ENCODE measurements around the gene GRIN3B.

Gene GRIN3B

DNA sequence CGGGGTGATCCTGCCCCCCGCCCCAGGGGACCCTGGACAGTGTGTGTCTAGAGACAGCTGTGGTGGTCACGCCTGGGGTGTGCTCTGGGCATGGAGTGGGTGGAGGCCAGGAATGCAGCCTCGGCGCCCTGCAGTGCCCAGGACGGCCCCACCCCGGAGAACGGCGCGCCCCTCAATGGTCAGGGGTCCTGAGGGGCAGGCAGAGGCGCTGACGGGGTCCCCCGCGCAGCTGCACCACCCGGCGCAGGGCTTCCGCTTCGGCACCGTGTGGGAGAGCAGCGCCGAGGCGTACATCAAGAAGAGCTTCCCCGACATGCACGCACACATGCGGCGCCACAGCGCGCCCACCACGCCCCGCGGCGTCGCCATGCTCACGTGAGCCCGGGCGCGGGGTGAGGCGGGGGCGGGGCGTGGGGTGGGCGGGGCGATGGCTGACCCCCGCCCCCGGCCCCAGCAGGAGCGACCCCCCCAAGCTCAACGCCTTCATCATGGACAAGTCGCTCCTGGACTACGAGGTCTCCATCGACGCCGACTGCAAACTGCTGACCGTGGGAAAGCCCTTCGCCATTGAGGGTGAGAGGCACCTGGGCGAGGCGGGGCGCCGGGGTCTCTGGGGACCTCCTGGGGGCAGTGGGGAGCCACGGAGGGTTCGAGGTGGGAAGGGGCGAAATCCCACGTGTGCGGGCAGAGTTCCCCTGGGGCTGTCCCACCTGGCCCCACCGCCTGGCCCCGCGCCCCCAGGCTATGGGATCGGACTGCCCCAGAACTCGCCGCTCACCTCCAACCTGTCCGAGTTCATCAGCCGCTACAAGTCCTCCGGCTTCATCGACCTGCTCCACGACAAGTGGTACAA is 7.4 kb downstream of the GRIN3B start:
- DNase-seq (ENCODE audit: low read depth in 2 of 2) = no peak

DNA sequence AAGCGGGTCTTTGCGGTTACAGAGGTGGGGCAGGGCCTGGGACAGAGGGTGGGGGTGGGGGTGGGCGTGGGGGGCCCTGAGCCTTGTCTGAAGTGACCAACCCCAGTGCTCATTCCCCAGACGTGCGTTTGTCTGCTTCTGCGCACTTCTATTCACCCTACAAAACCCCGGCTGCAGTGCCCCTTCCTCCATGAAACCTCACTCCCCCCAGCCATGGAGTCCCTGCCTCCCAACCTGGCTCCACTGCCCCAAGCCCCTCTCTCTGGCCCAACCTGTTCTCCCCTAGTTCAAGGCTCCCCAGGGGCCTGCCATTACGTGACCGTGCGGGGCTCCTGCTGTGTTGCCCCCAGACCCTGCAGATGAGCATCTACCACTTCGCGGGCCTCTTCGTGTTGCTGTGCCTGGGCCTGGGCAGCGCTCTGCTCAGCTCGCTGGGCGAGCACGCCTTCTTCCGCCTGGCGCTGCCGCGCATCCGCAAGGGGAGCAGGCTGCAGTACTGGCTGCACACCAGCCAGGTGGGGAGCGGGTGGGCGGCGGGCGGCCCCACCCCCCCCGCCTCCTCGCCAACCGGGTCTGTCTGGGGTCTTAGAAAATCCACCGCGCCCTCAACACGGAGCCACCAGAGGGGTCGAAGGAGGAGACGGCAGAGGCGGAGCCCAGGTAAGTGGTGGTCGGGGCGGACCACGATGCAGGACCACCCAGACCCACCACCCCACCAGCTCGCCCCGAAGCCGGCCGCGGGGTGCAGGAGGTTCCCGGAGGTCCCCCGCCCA is 8.2 kb downstream of the GRIN3B start:
- DNase-seq (ENCODE audit: low read depth in 2 of 2) = no peak

DNA sequence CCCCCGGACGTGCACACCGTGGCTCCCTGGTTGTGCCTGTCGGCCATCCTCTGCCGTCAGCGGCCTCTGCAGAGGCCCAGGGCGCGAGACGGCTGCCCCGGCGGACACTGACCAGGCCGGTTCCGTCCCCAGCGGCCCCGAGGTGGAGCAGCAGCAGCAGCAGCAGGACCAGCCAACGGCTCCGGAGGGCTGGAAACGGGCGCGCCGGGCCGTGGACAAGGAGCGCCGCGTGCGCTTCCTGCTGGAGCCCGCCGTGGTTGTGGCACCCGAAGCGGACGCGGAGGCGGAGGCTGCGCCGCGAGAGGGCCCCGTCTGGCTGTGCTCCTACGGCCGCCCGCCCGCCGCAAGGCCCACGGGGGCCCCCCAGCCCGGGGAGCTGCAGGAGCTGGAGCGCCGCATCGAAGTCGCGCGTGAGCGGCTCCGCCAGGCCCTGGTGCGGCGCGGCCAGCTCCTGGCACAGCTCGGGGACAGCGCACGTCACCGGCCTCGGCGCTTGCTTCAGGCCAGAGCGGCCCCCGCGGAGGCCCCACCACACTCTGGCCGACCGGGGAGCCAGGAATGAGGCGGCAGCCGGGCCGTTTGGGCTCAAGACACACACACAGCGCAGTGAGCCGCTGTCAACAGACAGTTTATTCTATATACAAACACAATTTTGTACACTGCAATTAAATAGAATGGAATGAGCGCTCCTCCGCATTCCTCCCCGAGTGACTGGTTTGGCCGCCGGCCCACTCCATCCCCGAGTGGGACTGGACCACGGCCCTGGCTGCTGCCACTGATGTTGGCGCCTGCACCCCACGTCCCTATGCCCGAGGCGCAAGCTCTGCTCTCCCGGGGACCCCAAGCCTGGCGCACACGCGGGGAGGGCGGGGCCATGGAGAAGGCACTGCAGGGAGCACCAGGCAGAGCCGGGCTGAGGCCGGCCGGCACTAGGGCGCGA is 9.1 kb downstream of the GRIN3B start:
- DNase-seq (ENCODE audit: low read depth in 2 of 2) = no peak

DNA sequence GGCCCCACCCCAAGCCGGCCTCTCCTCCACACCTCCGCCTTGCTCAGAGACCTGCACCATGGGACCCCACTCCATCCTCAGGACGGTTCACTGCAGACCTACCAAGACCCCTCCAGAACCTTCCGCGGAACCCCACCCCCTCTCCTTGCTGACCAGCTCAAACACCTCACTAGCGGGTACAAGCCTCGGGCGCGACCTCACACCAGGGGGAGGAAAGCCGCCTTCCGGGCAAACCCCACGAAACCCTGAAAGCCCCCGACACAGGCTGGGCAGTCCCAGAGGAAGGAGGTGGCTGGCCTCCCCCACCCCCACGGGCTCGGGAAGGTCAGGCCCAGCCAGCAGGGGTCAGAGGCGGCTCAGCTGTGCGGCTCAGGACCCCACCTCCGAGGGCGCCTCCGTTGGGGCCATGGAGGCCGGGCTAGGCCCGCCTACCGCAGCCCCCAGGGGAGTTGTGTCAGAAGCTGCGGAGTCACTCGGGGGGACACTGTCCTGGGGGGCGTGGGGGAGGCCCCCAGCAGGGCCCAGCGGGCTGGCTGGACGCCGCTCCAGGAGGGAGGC is 9.8 kb downstream of the GRIN3B start:
- DNase-seq (ENCODE audit: low read depth in 2 of 2) = no peak

DNA sequence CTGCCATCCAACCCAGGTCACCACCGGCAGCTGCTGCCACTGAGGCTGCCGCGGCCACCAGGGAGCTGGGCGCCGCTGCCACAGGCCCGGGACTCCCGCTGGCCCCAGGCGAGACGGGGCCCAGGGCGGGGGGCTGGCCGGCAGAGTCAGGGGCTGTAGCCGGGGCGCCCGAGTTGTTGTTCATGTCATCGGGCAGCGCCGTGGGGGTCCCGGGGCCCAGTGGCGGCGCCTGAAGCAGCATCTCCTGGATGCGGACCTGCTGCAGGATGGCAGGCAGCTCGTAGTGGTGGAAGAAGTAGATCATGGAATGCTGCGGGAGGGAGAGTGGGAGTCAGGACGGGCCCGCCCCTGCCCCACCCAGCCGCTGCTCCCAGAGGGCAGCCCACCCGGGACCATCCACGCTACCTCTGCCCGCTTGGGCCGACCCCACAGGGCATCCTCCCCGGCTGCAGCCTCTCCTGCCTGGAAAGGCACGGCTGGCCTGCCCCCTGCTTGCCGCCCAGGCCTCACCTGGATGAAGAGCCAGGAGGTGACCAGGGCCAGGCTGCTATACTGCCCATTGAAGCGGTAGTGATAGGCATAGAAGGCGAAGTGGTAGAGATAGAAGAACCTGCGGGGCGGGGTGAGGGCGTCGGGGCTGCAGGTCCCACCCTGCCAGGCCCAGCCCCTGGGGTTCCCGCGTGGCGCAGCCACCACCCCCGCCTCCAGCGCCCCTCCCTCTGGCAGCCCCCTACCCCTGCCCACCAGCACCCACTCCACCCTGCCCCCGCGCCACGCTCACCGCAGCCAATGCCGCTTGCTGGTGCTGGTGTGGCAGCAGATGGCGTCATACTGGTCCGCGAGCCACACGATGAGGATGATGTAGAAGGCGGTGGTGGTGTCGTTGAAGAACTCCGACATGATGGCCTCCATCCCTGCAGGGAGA is 10.6 kb downstream of the GRIN3B start:
- no peak for DNase-seq (ENCODE audit: low read depth in 2 of 2)

DNA sequence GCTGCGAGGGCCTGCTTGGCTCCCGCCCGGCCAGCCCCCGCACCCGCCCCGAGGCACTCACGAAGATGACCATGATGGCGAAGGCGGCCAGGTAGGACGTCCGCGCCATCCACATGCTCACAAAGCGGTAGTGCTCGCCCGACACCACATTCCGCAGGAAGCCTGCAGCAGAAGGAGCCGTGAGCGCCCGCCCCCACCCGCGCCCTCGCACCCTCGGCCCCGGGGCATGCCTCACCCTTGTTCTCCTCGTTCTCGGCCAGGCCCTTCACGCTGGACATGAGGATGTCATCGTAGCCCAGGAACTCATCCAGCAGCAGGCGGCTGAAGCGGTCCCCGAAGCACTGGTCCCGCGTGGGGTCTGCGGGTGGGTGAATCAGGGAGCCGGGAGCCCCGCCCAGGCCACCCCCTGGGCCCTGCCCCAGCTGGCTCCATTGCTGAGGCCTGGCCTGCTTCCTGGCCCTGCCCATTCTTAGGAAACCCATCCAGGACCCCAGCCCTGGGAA is 11.7 kb downstream of the GRIN3B start:
- DNase-seq (ENCODE audit: low read depth in 2 of 2) = no peak

DNA sequence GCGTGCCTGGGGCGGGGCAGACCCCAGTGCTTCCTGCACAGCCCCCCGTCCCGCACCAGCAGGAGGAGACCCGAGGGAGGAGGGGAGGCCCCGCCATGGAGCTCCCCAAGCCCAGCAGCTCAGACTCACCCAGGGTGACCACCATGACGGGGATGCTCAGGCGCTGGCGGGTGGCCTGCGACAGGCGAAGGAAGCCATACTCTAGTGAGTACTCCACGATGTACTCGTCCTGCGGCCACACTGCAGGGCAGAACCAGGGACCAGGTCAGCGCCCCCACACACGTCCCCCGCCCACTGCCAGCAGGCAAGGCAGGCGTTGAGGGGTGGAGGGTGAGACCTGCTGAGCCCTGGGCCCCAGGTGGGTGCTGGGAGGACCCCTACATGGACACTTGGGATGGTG is 12.1 kb downstream of the GRIN3B start:
- no peak for DNase-seq (ENCODE audit: low read depth in 2 of 2)

DNA sequence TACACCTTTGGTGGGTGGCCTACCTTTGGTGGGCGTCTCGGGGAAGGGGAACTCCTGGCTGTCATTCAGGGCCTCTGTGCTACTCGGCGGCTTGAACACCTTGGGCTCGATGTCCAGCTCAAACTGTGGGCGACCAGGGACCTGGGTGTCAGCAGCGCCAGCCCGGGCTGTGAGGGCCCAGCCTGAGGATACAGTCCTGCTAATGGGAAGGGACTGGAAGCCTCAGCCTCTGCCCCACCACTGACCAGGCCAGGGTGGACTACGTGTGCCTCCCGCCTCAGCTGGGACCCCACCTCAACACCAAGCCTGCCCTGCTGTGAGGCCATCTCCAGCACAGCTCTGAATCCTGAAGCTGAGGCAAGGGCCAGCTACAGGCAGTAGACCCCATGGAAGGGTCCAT is 13.0 kb downstream of the GRIN3B start:
- no peak for DNase-seq (ENCODE audit: low read depth in 2 of 2)

DNA sequence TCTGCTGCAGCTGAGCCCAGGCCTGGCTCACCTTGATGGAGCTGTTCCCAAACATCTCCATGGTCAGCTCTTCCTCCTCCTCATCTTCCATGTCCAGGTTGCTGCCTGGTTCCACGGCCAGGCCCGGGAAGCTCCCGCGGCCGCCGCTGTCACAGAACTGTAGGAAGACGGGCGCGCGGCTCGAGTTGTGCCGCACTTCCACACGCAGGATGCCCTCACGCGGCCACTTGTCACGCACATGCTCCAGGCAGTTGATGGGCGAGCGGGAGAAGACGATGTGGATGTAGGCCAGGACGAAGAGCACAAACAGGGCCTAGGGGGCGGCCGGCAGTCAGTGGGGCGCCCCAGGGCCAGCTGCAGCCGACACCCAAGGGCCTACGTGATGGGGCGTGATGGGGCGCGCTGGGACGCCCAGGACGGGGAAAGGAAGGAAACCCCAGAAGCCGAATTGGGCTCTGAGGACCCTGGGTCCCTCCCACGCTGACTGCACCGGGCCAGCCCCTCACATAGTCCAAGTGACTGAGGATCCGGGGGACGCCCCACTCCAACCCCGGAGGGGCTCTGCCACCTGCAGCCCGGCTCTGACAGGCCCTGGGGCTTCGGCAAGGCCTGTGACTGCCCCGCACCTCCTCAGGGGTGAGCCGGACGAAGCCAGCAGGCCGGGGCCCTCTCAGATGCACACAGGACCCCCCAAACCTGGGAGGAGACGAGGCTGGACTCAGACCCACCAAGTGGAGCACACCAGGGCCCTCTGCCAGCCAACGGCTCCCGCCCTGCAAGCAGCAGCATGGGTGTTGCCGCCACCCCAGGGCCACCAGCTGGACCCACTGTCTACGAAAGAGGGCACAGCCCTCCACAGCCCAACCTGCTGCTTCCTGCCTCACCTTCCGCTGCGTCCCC is 14.2 kb downstream of the GRIN3B start:
- DNase-seq (ENCODE audit: low read depth in 2 of 2) = no peak

DNA sequence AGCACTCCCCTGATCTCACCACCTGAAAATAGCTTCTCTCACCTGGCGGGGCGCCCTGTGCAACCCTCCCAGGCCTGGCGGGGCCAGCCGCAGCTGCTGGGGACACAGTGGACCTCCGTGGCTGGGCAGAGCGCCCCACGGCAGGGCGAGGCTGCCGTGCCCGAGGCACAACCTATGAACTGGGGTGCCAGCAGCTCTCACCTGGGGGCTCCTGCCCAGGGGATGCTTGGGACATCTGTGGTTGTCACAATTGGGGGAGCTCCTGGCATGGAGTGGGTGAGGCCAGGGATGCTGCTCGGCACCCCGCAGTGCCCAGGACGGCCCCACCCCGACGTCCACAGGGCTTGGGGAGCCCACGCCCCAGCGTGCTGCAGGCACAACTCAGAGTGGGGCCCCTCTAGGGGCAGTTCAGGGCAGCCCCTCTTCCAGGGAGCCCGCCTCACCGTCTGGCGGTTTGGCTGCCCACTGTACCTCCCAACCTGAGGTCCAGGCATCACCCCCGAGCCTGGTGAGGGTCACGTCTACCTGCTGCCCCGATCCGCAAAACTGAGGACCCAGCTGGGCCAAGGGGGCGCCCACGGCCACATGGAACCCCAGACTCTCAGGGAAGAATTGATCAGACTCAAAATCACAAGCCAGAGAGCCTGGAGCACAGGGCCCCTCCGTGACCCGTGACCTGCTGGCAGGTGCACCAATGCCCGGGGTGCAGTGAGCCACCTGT is 15.0 kb downstream of the GRIN3B start:
- no peak for DNase-seq (ENCODE audit: low read depth in 2 of 2)

DNA sequence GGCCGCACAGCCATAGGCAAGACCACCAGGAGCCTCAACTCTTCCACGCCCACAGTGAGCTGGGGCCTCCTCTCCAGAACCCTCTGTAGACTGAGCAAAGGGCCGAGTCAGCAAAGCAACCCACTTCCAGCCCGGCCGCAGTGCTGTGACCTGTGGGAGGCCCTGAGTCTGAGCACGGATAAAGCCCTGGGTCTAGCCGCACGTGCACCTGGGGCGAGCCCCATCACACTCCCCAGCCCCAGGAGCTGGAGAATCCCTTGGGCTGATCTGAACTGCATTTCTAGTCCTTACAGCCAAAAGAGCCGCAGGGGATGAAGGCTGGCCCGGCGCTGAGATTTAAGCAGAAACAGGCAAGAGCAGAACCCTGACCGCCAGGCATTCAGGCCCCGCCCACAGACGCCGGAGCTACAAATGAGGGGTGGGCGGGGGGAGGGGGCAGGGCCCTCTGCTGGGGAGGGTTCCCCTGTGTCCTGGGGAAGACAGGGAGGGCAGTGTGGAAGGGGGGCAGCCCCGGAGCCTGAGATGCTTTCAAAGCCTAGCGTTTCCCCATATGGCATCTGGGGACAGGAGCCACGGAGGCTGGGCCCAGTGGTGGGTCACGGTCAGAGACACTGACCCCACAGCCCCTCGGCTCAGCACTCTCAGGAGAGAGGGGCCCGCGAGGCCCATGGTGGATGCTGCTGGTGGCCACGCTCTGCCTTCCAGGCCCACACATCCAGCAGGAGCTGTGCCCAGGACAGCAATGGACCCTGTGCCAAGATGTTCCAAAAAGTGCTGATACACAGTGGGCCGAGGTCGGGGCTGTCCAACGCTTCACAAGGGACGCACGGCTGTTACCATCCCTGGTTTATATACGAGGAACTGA is 15.8 kb downstream of the GRIN3B start:
- no peak for DNase-seq (ENCODE audit: low read depth in 2 of 2)

DNA sequence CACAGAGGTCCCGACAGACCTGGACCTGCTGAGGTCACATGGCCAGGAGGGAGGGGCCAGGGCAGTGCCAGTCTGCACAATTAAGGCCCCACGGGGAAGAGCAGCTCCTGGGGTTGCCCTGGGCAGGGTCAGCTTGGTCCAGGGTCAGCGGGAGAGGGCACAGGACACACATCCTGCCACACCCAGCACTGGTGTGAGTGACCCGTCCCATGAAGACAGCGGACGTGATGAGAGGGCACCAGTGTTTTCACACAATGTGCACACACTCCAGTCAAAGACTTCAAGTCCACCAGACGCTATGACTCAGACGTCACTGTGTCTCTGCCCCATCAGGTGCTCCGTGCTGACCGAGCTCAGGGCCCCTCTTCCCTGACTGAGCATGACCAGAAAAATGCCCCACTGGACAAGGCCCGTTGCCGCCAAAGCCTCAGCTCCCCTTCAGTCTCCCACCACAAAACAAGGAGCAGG is 16.5 kb downstream of the GRIN3B start:
- DNase-seq (ENCODE audit: low read depth in 2 of 2) = no peak

DNA sequence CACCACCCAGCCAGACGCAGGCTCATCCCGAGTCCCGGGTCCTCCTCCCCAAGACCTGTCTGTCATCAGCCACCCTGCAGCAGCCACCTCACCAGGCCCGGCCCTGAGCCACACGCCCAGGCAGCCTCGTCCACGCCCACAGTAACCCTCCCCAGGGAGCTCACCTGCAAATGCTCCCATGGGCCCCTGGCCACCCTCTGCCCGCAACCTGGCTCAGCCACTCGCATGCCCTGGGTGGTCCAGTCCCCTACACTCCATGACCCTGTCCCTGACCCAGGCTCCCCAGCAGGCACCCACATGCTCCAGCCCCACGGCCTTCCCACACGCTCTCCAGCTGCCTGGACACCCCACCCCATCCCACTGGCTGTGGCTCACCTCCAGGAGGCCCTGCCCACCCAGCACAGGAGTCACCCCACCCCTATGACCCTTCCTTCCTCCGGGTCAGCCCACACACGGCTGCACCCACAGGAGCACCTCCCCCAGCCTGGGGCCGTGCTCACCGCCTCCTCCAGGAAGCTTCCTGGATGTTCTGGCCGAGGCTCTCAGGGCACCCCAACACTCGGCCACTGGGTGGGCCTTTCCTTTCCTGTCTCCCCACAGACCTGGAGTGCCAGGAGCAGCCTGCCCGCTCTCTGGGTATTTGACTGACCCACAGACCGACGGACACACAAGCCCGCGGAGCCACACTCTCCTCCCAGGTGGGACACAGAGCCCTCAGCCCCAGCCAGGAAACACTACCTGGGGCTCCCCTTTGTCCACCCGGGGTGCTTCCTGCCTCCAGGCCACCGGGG is 17.1 kb downstream of the GRIN3B start:
- no peak for DNase-seq (ENCODE audit: low read depth in 2 of 2)

DNA sequence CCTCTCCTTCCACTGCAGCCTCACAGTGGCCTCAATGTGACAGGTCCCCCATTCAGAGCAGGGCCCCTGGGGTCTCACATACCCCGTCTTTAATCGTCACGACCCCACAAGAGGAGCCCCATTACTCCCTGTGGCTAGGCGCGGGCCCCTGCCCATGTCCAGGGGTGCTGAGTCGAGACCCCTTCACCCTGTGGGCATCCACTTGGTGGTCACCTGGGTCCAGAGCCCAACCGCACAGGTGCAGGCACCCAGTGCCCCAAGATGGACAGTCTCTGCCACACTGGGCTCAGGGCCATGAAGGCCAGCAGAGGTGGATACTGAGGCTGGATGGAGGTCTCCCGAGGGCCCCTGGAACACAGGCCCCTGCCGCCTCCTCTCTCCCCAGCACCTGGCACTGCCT is 17.7 kb downstream of the GRIN3B start:
- no peak for DNase-seq (ENCODE audit: low read depth in 2 of 2)

DNA sequence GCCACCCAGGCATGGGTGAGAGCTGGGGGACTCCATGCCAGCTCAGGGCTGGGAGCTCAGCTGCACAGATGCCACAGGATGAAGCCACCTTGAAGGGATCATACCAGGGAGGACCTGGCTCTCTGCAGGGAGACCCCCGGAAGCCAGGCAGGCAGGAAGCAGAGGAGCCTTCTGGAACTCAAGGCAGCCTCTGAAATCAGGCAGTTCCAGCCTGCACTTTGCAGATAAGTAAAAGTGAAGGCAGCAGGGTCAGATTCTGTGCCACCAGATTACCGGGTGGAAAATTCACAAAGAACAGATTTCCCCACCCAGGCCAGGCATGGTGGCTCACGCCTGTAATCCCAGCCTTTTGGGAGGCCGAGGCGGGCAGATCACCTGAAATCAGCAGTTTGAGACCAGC is 18.2 kb downstream of the GRIN3B start:
- no peak for DNase-seq (ENCODE audit: low read depth in 2 of 2)

DNA sequence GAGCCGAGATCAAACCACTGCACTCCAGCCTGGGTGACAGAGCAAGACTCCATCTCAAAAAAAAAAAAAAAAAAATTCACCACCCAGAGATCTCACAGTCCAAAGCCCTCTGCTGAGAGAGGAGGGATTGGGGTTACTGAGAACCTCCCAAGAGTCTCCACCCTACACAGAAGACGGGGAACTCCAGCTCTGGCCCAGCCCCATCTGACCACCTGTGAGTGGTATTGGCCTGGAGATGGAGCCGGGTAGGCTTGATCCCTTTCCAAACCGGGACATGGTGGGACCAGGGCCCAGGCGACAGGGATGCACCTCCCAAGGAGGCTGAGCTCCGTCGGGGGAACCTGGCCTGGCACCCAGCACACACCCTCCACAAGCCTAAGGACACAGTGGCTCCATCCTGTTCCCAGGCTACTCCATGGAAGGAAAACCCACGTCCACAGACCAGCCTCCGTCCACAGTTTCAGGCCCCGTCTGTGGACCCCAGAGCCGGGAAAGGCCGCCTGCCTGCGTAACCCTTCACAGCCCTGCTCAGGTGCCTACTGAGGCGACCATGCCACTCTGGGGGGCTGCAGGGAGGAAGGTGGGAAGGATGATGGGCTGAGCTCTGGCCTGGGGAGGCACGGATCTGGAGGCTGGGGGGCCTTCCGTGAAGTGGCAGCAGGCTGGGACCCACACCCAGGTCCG is 18.9 kb downstream of the GRIN3B start:
- DNase-seq (ENCODE audit: low read depth in 2 of 2) = no peak
